Bronchial epithelial cell (primary cell): ENCODE data around the gene PPP1R13B. TPM values are rescaled to one million over a fixed set of nuclear protein-coding genes. Genes with fewer than 3 reads are reported as not detected.

Experiments
- DNase-seq: peaks from one replicate; pipeline ENCODE4 v3.0.0-alpha.2; 2010; ENCODE audit warnings: low read depth
- FAIRE-seq: peaks from 2 replicates; lab custom pipeline; 2011; peaks lifted over from hg19 to GRCh38; lab: Jason Lieb, UNC
- H3K27me3 ChIP-seq: 2 replicates; pipeline ENCODE4 v1.5.1; 2011; ENCODE audit warnings: low read length; ENCODE audit not compliant: control insufficient read depth, insufficient read depth
- H3K36me3 ChIP-seq: 2 replicates; pipeline ENCODE4 v1.5.1; 2011; ENCODE audit warnings: low read length; ENCODE audit not compliant: control insufficient read depth, insufficient read depth
- H3K4me3 ChIP-seq: 2 replicates; pipeline ENCODE4 v1.5.1; 2011; ENCODE audit warnings: mild to moderate bottlenecking, low read depth, low read length, control low read depth
- CTCF ChIP-seq: IDR thresholded peaks from 2 replicates; pipeline ENCODE4 v1.5.1; 2011; ENCODE audit warnings: mild to moderate bottlenecking, moderate library complexity, low read length, control low read depth, inconsistent platforms; ENCODE audit not compliant: insufficient read depth, severe bottlenecking
- total RNA-seq: library from RNA; depleted of rRNA; stranded (reverse); fragments of >200 nt; gene quantifications from 2 replicates; pipeline ENCODE4 v1.2.1, GENCODE V29; 2014

The PPP1R13B gene
- total RNA-seq, 1 donor from 2014 or later = 4.2 TPM

GRCh38 chr14:103685276-103686211 lies 161.8 kb downstream of the PPP1R13B start:
- DNase-seq (no peak), FAIRE-seq (no peak)
- no peak for TF ChIP-seq CTCF
- peaks cover 32% of the 10 kb centered on the region for H3K36me3 ChIP-seq
- H3K27me3 ChIP-seq = no peaks in the 10 kb centered on the region
- H3K4me3 ChIP-seq = no peak overlapping the region

- Histone ChIP-seq H3K27me3 (no peaks in the 10 kb centered on the region), H3K4me3 (no peak overlapping the region), H3K36me3 (peaks cover 35% of the 10 kb centered on the region)
- no peak for TF ChIP-seq CTCF
- DNase-seq (no peak), FAIRE-seq (no peak)
Measured at GRCh38 chr14:103684871-103685270, 162.5 kb downstream of the PPP1R13B start.

DNA sequence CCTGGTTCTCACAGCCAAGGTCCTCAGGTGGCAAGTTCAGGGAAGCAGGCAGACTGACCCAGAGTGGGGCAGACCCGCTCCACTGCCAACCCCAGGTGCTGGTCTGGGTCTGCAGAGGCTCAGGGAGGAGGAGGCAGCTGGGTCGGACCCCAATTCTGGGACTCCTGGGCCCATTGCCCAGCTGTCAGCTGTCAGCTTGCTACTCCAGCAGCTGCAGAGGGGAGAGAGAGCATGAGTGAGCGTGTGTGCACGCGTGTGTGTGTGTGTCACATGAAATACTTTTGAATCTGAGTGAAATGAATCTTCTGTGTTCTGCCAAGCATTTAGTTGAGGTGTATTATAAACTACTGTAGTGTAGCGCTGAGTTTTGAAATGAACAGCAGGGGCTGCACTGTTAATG lies 162.9 kb downstream of the PPP1R13B start:
- no peak for FAIRE-seq
- no peak for DNase-seq

More for the DNA sequence above, 162.9 kb downstream of the PPP1R13B start:
- TF ChIP-seq CTCF = no peak
- Histone ChIP-seq H3K27me3 (no peaks in the 10 kb centered on the region), H3K4me3 (no peak overlapping the region), H3K36me3 (peaks cover 38% of the 10 kb centered on the region)

Other genes with a start within 250 kb of the PPP1R13B start
- gene KLC1, start 218.4 kb downstream of the PPP1R13B start, total RNA-seq = 249 and 283 TPM in 2 replicates
- 4.9 and 6.1 TPM in 2 replicates for gene XRCC3, start 132.1 kb downstream of the PPP1R13B start, total RNA-seq
- gene ZFYVE21, start 131.8 kb downstream of the PPP1R13B start, total RNA-seq = 76.1 and 77.7 TPM in 2 replicates
- 0.51 and 0.53 TPM in 2 replicates for gene TDRD9, start 80.9 kb upstream of the PPP1R13B start, total RNA-seq
- gene RD3L, start 95.0 kb upstream of the PPP1R13B start, total RNA-seq = not detected in 2 replicates
- 0.53 and 6.9 TPM in 2 replicates for gene ASPG, start 238.1 kb upstream of the PPP1R13B start, total RNA-seq